Dendritic cell treated with granulocyte-macrophage colony-stimulating factor and Interleukin-4, amounts not matched to agents 40 ng/mL and 50 ng/mL, for 4 days (primary cell): ENCODE data around the gene SH3GLB1.

Experiments
- H3K27ac Mint-ChIP-seq: one replicate; pipeline ENCODE4 v1.8.0; 2022; ENCODE audit warnings: mild to moderate bottlenecking, mixed read lengths
- H3K27me3 Mint-ChIP-seq: one replicate; pipeline ENCODE4 v1.8.0; 2022; ENCODE audit warnings: mild to moderate bottlenecking, mixed read lengths
- H3K36me3 Mint-ChIP-seq: one replicate; pipeline ENCODE4 v1.8.0; 2022; ENCODE audit warnings: low read depth, mixed read lengths
- H3K4me1 Mint-ChIP-seq: one replicate; pipeline ENCODE4 v1.8.0; 2022; ENCODE audit warnings: low read depth, mixed read lengths
- H3K4me3 Mint-ChIP-seq: one replicate; pipeline ENCODE4 v1.8.0; 2022; ENCODE audit warnings: mild to moderate bottlenecking, moderate library complexity, mixed read lengths
- H3K9me3 Mint-ChIP-seq: one replicate; pipeline ENCODE4 v1.8.0; 2022; ENCODE audit warnings: mixed read lengths
- intact Hi-C: fragments of 100-400 bp; cut with micrococcal nuclease; formaldehyde crosslinking; loops from one replicate; pipeline ENCODE4 v1.15.0; 2022

Gene SH3GLB1

GRCh38 chr1:86748622-86749373 is 44.4 kb downstream of the SH3GLB1 start:
- Mint-ChIP-seq H3K27ac (no peak overlapping the region), H3K27me3 (no peaks in the 10 kb centered on the region), H3K9me3 (no peaks in the 10 kb centered on the region), H3K4me3 (no peak overlapping the region), H3K4me1 (no peaks in the 10 kb centered on the region), H3K36me3 (peaks cover 35% of the 10 kb centered on the region)
- intact Hi-C loops = no loop called here

GRCh38 chr1:86750076-86750475 is 45.7 kb downstream of the SH3GLB1 start:
- no peak overlapping the region for H3K4me3 Mint-ChIP-seq

GRCh38 chr1:86750530-86750929 is 46.2 kb downstream of the SH3GLB1 start:
- no peaks in the 10 kb centered on the region for H3K9me3 Mint-ChIP-seq
- H3K4me1 Mint-ChIP-seq = peaks cover 8% of the 10 kb centered on the region
- no peak overlapping the region for H3K27ac Mint-ChIP-seq
- peaks cover 3% of the 10 kb centered on the region for H3K27me3 Mint-ChIP-seq
- intact Hi-C loops = no loop called here
- peaks cover 19% of the 10 kb centered on the region for H3K36me3 Mint-ChIP-seq
- H3K4me3 Mint-ChIP-seq = no peak overlapping the region

More at GRCh38 chr1:86750076-86750475, 45.7 kb downstream of the SH3GLB1 start:
- Mint-ChIP-seq H3K36me3 (peaks cover 24% of the 10 kb centered on the region), H3K9me3 (no peaks in the 10 kb centered on the region), H3K27ac (no peak overlapping the region), H3K27me3 (peaks cover 3% of the 10 kb centered on the region), H3K4me1 (peaks cover 7% of the 10 kb centered on the region)
- intact Hi-C loops = no loop called here

GRCh38 chr1:86751923-86752322 is 47.5 kb downstream of the SH3GLB1 start:
- H3K27me3 Mint-ChIP-seq = peaks cover 5% of the 10 kb centered on the region

GRCh38 chr1:86753700-86754099 is 49.3 kb downstream of the SH3GLB1 start:
- Mint-ChIP-seq H3K36me3 (no peaks in the 10 kb centered on the region), H3K27ac (no peak overlapping the region), H3K27me3 (peaks cover 5% of the 10 kb centered on the region), H3K9me3 (no peaks in the 10 kb centered on the region), H3K4me1 (peaks cover 16% of the 10 kb centered on the region), H3K4me3 (no peak overlapping the region)
- intact Hi-C loops = no loop called here

More at GRCh38 chr1:86751923-86752322, 47.5 kb downstream of the SH3GLB1 start:
- H3K36me3 Mint-ChIP-seq = peaks cover 7% of the 10 kb centered on the region
- no peak overlapping the region for H3K4me3 Mint-ChIP-seq
- H3K27ac Mint-ChIP-seq = no peak overlapping the region
- peaks cover 16% of the 10 kb centered on the region for H3K4me1 Mint-ChIP-seq
- H3K9me3 Mint-ChIP-seq = no peaks in the 10 kb centered on the region
- intact Hi-C loops = no loop called here

- Mint-ChIP-seq H3K4me1 (peaks cover 16% of the 10 kb centered on the region), H3K27me3 (peaks cover 5% of the 10 kb centered on the region), H3K36me3 (no peaks in the 10 kb centered on the region), H3K4me3 (no peak overlapping the region), H3K9me3 (no peaks in the 10 kb centered on the region), H3K27ac (no peak overlapping the region)
- intact Hi-C loops = no loop called here
These were observed 50.0 kb downstream of the SH3GLB1 start for GRCh38 chr1:86754265-86754974.

GRCh38 chr1:86756062-86756406 is 51.7 kb downstream of the SH3GLB1 start:
- intact Hi-C loops = no loop called here
- Mint-ChIP-seq H3K27me3 (peaks cover 5% of the 10 kb centered on the region), H3K9me3 (no peaks in the 10 kb centered on the region), H3K36me3 (no peaks in the 10 kb centered on the region), H3K4me3 (no peak overlapping the region), H3K4me1 (peaks cover 16% of the 10 kb centered on the region), H3K27ac (no peak overlapping the region)

- H3K27ac Mint-ChIP-seq = no peak overlapping the region
These were observed 53.1 kb downstream of the SH3GLB1 start for GRCh38 chr1:86757272-86757984.

GRCh38 chr1:86758570-86758969 is 54.2 kb downstream of the SH3GLB1 start:
- Mint-ChIP-seq H3K4me3 (no peak overlapping the region), H3K36me3 (no peaks in the 10 kb centered on the region), H3K4me1 (peaks cover 16% of the 10 kb centered on the region), H3K27ac (no peak overlapping the region), H3K27me3 (peaks cover 5% of the 10 kb centered on the region), H3K9me3 (no peaks in the 10 kb centered on the region)
- intact Hi-C loops = no loop called here

More at GRCh38 chr1:86757272-86757984, 53.1 kb downstream of the SH3GLB1 start:
- intact Hi-C loops = no loop called here
- no peaks in the 10 kb centered on the region for H3K9me3 Mint-ChIP-seq
- no peaks in the 10 kb centered on the region for H3K36me3 Mint-ChIP-seq
- peaks cover 16% of the 10 kb centered on the region for H3K4me1 Mint-ChIP-seq
- H3K27me3 Mint-ChIP-seq = peaks cover 5% of the 10 kb centered on the region
- no peak overlapping the region for H3K4me3 Mint-ChIP-seq

- peaks cover 2% of the 10 kb centered on the region for H3K27me3 Mint-ChIP-seq
- H3K27ac Mint-ChIP-seq = no peak overlapping the region
- no peak overlapping the region for H3K4me3 Mint-ChIP-seq
- no peaks in the 10 kb centered on the region for H3K9me3 Mint-ChIP-seq
- intact Hi-C loops = no loop called here
- peaks cover 9% of the 10 kb centered on the region for H3K4me1 Mint-ChIP-seq
- H3K36me3 Mint-ChIP-seq = no peaks in the 10 kb centered on the region
These were observed 55.8 kb downstream of the SH3GLB1 start for GRCh38 chr1:86760199-86760598.

- peaks cover 5% of the 10 kb centered on the region for H3K9me3 Mint-ChIP-seq
- no peaks in the 10 kb centered on the region for H3K4me1 Mint-ChIP-seq
- H3K4me3 Mint-ChIP-seq = no peak overlapping the region
- peaks cover 4% of the 10 kb centered on the region for H3K36me3 Mint-ChIP-seq
- intact Hi-C loops = no loop called here
- no peaks in the 10 kb centered on the region for H3K27me3 Mint-ChIP-seq
- no peak overlapping the region for H3K27ac Mint-ChIP-seq
These were observed 58.0 kb downstream of the SH3GLB1 start for GRCh38 chr1:86762336-86762735.

GRCh38 chr1:86764523-86764922 is 60.1 kb downstream of the SH3GLB1 start:
- Mint-ChIP-seq H3K27me3 (no peaks in the 10 kb centered on the region), H3K4me1 (peaks cover 12% of the 10 kb centered on the region), H3K4me3 (no peak overlapping the region), H3K36me3 (peaks cover 7% of the 10 kb centered on the region), H3K27ac (no peak overlapping the region), H3K9me3 (peaks cover 12% of the 10 kb centered on the region)
- intact Hi-C loops = no loop called here

- Mint-ChIP-seq H3K9me3 (peaks cover 12% of the 10 kb centered on the region), H3K27me3 (no peaks in the 10 kb centered on the region), H3K36me3 (peaks cover 7% of the 10 kb centered on the region), H3K4me1 (peaks cover 12% of the 10 kb centered on the region), H3K4me3 (no peak overlapping the region), H3K27ac (no peak overlapping the region)
- intact Hi-C loops = no loop called here
These were observed 60.7 kb downstream of the SH3GLB1 start for GRCh38 chr1:86765073-86765472.

- Mint-ChIP-seq H3K4me3 (no peak overlapping the region), H3K9me3 (peaks cover 12% of the 10 kb centered on the region), H3K36me3 (peaks cover 7% of the 10 kb centered on the region), H3K27me3 (no peaks in the 10 kb centered on the region), H3K4me1 (peaks cover 12% of the 10 kb centered on the region), H3K27ac (no peak overlapping the region)
- intact Hi-C loops = no loop called here
These were observed 61.3 kb downstream of the SH3GLB1 start for GRCh38 chr1:86765674-86766073.
